RWPE1 (cell line): ENCODE measurements around the gene HSPB9.
A peak's percentile ranks its signal among the peaks of the same experiment; 100 is the strongest.

Experiments
- CTCF ChIA-PET: fragments of 350-600 bp; sonication (Branson Sonifier 250); formaldehyde crosslinking; extraction: SDS; loops from one replicate; lab custom pipeline; 2021; lab: Yijun Ruan, JAX
- POLR2A ChIA-PET: fragments of 400-600 bp; formaldehyde crosslinking; extraction: SDS; loops from one replicate; lab custom pipeline; 2020; ENCODE audit warnings: antibody characterized with exemption; ENCODE audit not compliant: low non-redundant PET; lab: Yijun Ruan, JAX
- DNase-seq: peaks from one replicate; pipeline ENCODE4 v3.0.0; 2012; ENCODE audit warnings: low spot score
- H3K27ac ChIP-seq: fragments of 450-650 bp; 2 replicates; pipeline ENCODE4 v1.5.1; 2017
- TF ChIP-seq, protein P1 (sequence below): fragments of 450-650 bp; conservative IDR thresholded peaks from 2 replicates; pipeline ENCODE4 v1.5.1; 2017; ENCODE audit warnings: low read depth, mild to moderate bottlenecking

The HSPB9 gene

DNA sequence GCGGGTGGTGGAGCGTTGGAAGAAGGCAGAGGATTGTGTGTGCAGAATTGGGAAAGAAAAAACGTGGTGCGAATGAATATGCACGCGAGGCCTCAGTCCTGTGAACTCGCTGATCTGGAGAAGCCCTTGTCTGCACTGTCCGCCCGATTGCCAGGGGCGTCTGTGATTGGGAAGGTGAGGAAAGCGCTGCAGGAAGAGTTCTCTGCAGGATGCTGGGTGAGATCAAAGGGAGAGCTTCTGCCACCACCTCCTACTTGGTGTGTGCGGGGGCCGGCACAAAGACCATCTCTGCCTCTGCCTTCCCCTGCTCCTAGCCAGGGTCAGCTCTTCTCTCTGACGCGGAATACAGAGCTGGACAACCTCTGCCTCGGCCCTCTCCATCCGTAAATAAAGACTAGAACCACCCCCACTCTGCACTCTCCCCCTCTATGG lies 33.0 kb downstream of the HSPB9 start:
- POLR2A ChIA-PET = no interaction called here
- CTCF ChIA-PET = no interaction called here
- DNase-seq = no peak
- peak overlapping the region; percentile 68 for H3K27ac ChIP-seq
- TF ChIP-seq, protein P1, sequence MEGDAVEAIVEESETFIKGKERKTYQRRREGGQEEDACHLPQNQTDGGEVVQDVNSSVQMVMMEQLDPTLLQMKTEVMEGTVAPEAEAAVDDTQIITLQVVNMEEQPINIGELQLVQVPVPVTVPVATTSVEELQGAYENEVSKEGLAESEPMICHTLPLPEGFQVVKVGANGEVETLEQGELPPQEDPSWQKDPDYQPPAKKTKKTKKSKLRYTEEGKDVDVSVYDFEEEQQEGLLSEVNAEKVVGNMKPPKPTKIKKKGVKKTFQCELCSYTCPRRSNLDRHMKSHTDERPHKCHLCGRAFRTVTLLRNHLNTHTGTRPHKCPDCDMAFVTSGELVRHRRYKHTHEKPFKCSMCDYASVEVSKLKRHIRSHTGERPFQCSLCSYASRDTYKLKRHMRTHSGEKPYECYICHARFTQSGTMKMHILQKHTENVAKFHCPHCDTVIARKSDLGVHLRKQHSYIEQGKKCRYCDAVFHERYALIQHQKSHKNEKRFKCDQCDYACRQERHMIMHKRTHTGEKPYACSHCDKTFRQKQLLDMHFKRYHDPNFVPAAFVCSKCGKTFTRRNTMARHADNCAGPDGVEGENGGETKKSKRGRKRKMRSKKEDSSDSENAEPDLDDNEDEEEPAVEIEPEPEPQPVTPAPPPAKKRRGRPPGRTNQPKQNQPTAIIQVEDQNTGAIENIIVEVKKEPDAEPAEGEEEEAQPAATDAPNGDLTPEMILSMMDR = no peak

DNA sequence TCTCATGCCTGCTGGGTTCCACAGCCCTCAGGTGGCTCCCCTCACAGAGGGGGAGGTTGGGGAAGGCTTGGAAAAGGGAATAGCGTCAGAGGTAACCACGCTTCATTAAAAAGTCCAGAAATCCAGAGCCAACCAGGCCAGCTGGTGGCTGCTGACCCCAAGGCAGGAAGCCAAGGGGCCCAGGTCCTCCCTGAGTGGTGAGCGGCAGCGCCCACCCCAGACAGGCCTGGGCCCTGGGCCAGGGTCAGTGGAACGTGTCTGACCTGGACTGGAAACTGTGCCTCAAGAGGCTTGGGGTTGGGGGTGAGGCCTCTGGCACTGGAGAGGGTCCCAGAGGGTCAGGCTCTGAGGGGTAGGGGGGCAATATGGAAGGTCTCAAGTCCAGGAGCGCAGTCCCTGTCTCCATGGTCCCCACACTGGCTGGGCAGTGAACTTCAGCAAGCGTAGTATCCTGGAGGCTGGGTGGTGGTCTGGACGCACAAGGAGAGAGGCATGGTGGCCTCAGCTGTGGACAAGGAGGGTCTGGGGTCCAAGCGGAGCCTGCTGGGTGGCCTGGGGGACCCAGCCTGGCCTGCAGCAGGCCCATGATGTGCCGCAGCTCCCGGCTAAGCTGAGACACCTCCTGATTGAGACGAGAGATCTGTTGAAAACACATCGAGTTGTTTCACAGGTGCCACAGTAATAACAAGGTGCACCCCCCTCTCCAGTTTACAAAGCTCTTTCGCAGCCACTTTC lies 37.4 kb downstream of the HSPB9 start:
- ChIA-PET POLR2A (interaction anchor here (0.6 kb wide), 1 partner anchor 154 kb away, joined by 3 read pairs; no protein-coding TSS in a partner anchor), CTCF (interaction anchor here (0.6 kb wide), 1 partner anchor 41 kb away, joined by 3 read pairs; no protein-coding TSS in a partner anchor)
- TF ChIP-seq, protein P1 = no peak
- no peak overlapping the region for H3K27ac ChIP-seq
- no peak for DNase-seq

DNA sequence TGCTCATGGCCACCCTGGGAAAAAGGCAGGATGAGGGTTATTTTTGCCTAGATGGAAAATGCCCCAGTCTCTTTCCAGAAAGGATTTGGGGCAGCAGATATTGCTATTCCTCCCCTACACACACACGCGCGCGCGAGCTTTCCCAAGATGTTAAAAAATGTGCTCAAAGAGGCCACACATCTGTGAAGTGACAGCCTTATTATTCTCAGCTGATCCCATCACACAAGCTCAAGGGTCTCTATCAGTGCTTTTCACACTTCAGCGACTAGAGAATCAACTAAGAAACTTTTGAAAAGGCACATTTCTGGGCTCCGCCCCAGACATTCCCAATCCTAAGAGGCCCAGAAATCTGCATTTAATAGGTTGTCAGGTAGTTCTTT lies 37.9 kb downstream of the HSPB9 start:
- H3K27ac ChIP-seq = no peak overlapping the region
- ChIA-PET POLR2A (no interaction called here), CTCF (interaction anchor here (0.6 kb wide), 2 partner anchors 41 to 373 kb away, joined by 3 to 4 read pairs; no protein-coding TSS in a partner anchor)
- no peak for DNase-seq
- TF ChIP-seq, protein P1 = no peak

DNA sequence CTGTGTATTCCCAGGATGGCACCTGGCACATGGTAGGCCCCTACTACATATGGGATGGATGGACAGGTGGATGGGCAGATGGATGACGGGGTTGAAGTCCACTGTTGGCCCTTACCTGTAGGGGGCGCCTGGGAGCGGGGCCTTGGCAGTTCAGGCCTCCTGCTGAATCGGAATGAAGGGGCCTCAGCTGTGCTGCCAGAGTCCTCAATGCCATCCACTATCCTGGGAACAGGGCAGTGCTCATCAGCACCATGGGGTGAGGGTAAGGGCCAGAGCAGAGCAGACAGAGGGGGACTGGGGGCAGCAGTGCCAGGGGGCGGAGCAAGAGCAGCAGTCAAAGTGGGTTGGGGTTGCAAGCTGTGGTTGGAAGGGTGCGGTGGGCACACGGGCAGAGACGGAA lies 40.5 kb downstream of the HSPB9 start:
- POLR2A ChIA-PET = no interaction called here
- H3K27ac ChIP-seq = no peak overlapping the region
- TF ChIP-seq, protein P1 = no peak; the same call in 1 of the 2 replicates
- CTCF ChIA-PET = no interaction called here
- DNase-seq = no peak

DNA sequence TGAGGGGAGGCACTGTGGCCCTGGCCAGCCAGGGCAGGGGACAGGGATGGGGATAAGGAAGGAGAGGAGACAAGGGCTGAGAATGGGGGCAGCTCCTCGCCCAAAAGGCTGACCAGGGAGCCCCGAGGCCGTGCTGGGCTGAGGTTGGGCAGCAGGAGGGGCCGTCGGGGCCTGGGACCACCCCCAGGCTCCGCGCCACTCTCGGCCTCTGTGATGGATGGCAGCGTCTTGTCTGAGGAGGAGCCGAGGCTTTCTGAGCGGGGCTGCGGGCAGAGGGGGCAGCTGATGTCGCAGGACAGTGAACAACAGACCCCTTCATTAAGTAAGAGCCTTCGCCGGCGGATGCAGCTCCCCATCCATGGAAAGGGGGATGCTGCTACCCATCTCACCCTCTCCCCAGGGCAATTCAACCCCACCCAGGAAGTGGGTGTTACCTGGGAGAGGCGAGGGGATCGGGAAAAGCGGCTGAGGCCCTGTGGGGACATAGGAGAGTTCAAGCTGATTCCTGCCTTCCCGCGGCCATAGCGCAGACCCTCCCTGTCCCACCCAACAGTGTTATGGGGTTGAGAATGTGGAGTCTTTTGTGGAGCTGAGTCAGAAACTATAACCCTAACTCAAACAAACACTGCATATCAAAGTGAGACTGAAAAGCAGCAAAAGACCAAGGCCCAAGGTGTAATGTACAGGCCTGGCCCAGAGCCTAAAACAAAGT lies 41.2 kb downstream of the HSPB9 start:
- CTCF ChIA-PET = interaction anchor here (1.0 kb wide), 1 partner anchor 85 kb away, joined by 5 read pairs; no protein-coding TSS in a partner anchor
- H3K27ac ChIP-seq = no peak overlapping the region
- TF ChIP-seq, protein P1 = no peak
- POLR2A ChIA-PET = no interaction called here
- DNase-seq = no peak

DNA sequence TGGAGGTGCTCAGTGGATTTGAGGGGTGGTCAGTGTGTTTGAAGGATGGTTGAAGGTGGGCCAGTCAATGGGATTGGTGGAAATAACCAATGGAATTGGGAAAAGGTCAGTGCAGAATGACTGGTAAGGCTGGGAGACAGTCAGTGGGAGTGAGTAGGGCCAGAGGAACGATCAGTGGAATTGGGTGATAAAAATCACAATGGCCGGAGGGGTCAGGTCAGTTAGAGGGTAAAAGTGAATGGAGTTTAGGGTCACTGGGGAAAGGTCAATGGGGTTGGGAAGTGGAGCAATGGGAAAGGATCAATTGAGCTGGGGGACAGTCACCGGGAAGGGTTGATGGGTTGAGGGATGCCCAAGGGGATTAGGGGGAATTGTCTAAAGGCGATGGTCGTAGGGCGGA lies 43.1 kb downstream of the HSPB9 start:
- H3K27ac ChIP-seq = no peak overlapping the region
- POLR2A ChIA-PET = no interaction called here
- TF ChIP-seq, protein P1 = no peak
- DNase-seq = no peak
- CTCF ChIA-PET = interaction anchor here (0.6 kb wide), 1 partner anchor 19 kb away, joined by 3 read pairs; no protein-coding TSS in a partner anchor
